Uterus (tissue), 4 donors: ENCODE results near the gene ERC2. TPM values are rescaled to one million over a fixed set of nuclear protein-coding genes. Genes with fewer than 3 reads are reported as not detected.

Experiments used
- DNase-seq, 2 donors: peaks; one replicate each; pipeline ENCODE4 v3.0.0-alpha.2; 2019 to 2020
- H3K27ac ChIP-seq, 2 donors: fragments of 200-600 bp; sonication (generic); 1 replicate in 1 of 2; 2 replicates in 1 of 2; pipeline ENCODE4 v1.5.1; 2016 to 2018
- H3K27me3 ChIP-seq, 2 donors: fragments of 200-600 bp; sonication (generic); one replicate each; pipeline ENCODE4 v1.5.1; 2018 to 2019; ENCODE audit warnings: control low read depth in 1 of 2
- H3K36me3 ChIP-seq, 2 donors: fragments of 200-600 bp; sonication (generic); one replicate each; pipeline ENCODE4 v1.5.1; 2019; ENCODE audit warnings: control low read depth in 1 of 2
- H3K4me1 ChIP-seq, 2 donors: fragments of 200-600 bp; sonication (generic); one replicate each; pipeline ENCODE4 v1.5.1; 2018 to 2019; ENCODE audit warnings: control low read depth in 1 of 2
- H3K4me3 ChIP-seq, 2 donors: fragments of 200-600 bp; sonication (generic); 1 replicate in 1 of 2; 2 replicates in 1 of 2; pipeline ENCODE4 v1.5.1; 2018 to 2019; ENCODE audit warnings: mild to moderate bottlenecking in 1 of 2
- H3K9me3 ChIP-seq, 2 donors: fragments of 200-600 bp; sonication (generic); one replicate each; pipeline ENCODE4 v1.5.1; 2019; ENCODE audit warnings: control low read depth in 1 of 2
- CTCF ChIP-seq, 4 experiments: fragments of 200-600 bp in 2 of 4; fragments of 450-650 bp in 2 of 4; sonication (generic) in 2 of 4; IDR thresholded peaks; one replicate each; pipeline ENCODE4 v1.5.1; 2016 to 2019; ENCODE audit warnings: antibody characterized with exemption in 4 of 4, mild to moderate bottlenecking in 2 of 4, moderate library complexity in 1 of 4
- POLR2A ChIP-seq, 2 donors: fragments of 450-650 bp; IDR thresholded peaks; one replicate each; pipeline ENCODE4 v1.6.1; 2016; ENCODE audit warnings: antibody characterized with exemption in 2 of 2, mild to moderate bottlenecking in 1 of 2, moderate library complexity in 1 of 2
- intact Hi-C: fragments of 100-400 bp; cut with DNase I; formaldehyde crosslinking; loops from one replicate; pipeline ENCODE4 v1.15.1; 2023; ENCODE audit warnings: low total_unique reads
- total RNA-seq, 4 donors: library from RNA; depleted of rRNA in 3 of 4; stranded (reverse); fragments of >200 nt in 3 of 4; gene quantifications; one replicate each; pipeline versions ENCODE4 v1.1.0 to v1.2.4, GENCODE V29; 2014 to 2023
- donor health status: DM: yes; HTN: yes; CAD: no.

Gene ERC2
- total RNA-seq, 4 donors from 2014 or later, result 1.7 to 5.5 TPM; not detected in 2

GRCh38 chr3:55912880-55913279, 555.4 kb downstream of the ERC2 start:
- Histone ChIP-seq H3K27ac (no peak overlapping the region), H3K9me3 (no peaks in the 10 kb centered on the region), H3K4me1 (no peaks in the 10 kb centered on the region), H3K36me3 (no peaks in the 10 kb centered on the region), H3K4me3 (no peak overlapping the region), H3K27me3 (no peaks in the 10 kb centered on the region)
- DNase-seq, result no peak
- TF ChIP-seq CTCF (IDR thresholded peaks at IDR 0.05), result no peak
- TF ChIP-seq POLR2A (IDR thresholded peaks at IDR 0.05), result no peak
- intact Hi-C loops, result no loop called here

- Histone ChIP-seq H3K9me3 (no peaks in the 10 kb centered on the region), H3K27me3 (no peaks in the 10 kb centered on the region), H3K4me1 (no peaks in the 10 kb centered on the region), H3K36me3 (no peaks in the 10 kb centered on the region), H3K27ac (no peak overlapping the region), H3K4me3 (no peak overlapping the region)
- no peak for TF ChIP-seq CTCF (IDR thresholded peaks at IDR 0.05)
- no peak for TF ChIP-seq POLR2A (IDR thresholded peaks at IDR 0.05)
- DNase-seq, result no peak
- intact Hi-C loops, result no loop called here
These were observed 557.0 kb downstream of the ERC2 start for GRCh38 chr3:55911266-55911665.

GRCh38 chr3:55910543-55910942, 557.7 kb downstream of the ERC2 start:
- H3K4me1 ChIP-seq, result no peaks in the 10 kb centered on the region
- H3K36me3 ChIP-seq, result no peaks in the 10 kb centered on the region
- H3K9me3 ChIP-seq, result no peaks in the 10 kb centered on the region
- no peak overlapping the region for H3K4me3 ChIP-seq
- TF ChIP-seq POLR2A (IDR thresholded peaks at IDR 0.05), result no peak
- TF ChIP-seq CTCF (IDR thresholded peaks at IDR 0.05), result no peak
- H3K27me3 ChIP-seq, result no peaks in the 10 kb centered on the region
- intact Hi-C loops, result no loop called here
- H3K27ac ChIP-seq, result no peak overlapping the region
- no peak for DNase-seq

- Histone ChIP-seq H3K36me3 (no peaks in the 10 kb centered on the region), H3K27ac (no peak overlapping the region), H3K27me3 (no peaks in the 10 kb centered on the region), H3K4me3 (no peak overlapping the region), H3K4me1 (no peaks in the 10 kb centered on the region), H3K9me3 (no peaks in the 10 kb centered on the region)
- DNase-seq, result no peak
- TF ChIP-seq CTCF (IDR thresholded peaks at IDR 0.05), result no peak
- TF ChIP-seq POLR2A (IDR thresholded peaks at IDR 0.05), result no peak
- intact Hi-C loops, result no loop called here
These were observed 558.9 kb downstream of the ERC2 start for GRCh38 chr3:55909373-55909772.

GRCh38 chr3:55907616-55908015, 560.7 kb downstream of the ERC2 start:
- Histone ChIP-seq H3K27ac (no peak overlapping the region), H3K36me3 (no peaks in the 10 kb centered on the region), H3K4me3 (no peak overlapping the region), H3K27me3 (no peaks in the 10 kb centered on the region), H3K9me3 (no peaks in the 10 kb centered on the region), H3K4me1 (no peaks in the 10 kb centered on the region)
- TF ChIP-seq POLR2A (IDR thresholded peaks at IDR 0.05) (no peak), CTCF (IDR thresholded peaks at IDR 0.05) (no peak)
- no peak for DNase-seq
- intact Hi-C loops, result no loop called here
